ENCODE results near the gene S100A14. TPM values are rescaled to one million over a fixed set of nuclear protein-coding genes. Genes with fewer than 3 reads are reported as not detected.

Gene S100A14
- total and polyA plus RNA-seq, 2 of the 13 experiments (the other 11 are each of a cell fraction or from before 2014, with no cell fraction given): 1.4 to 7.7 TPM

DNA sequence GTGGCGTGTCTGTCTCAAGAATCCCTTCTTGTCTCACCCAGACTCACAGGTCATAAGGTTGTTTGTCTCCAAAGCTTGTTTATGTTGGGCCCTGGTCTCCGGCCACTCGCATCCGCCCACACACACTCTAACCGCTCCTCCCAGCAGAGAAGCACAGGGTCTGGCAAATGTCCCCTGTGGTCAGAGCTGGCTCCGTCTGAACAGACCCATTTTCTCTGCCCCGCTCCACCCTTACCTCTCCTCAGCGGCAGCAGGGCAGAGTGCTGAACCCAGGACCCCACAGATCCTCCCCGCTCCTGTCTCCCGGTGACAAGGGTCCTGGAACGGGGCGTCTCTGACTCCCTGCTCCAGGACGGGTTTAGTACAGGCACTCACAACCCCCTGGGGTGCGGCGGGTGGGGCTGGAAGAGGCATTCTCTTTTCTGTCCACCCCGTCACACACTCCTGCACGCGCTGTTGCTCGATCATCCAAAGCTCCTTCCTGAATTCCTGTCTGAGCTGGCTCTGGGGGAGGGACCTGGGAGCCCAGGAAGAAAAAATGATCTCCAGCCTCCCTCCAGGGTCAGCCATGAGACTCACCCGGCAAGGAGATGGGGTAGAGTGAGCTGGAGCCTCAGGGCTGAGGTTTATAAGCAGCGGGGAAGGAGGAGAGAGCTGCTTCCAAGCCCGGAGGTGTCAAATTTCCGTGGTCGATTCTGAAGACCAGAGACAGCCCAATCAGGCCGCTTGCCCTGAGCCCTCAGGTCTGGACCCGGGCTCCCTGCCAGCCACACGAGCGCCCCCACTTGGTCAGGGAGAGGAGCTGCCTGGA, 11.0 kb upstream of the S100A14 start, which contains the start of gene S100A13 (continued):
- TF ChIP-seq ZNF839 (CRISPR knock-in tag; IDR thresholded peaks at IDR 0.05; ENCODE audit: borderline replicate concordance) (no peak; the same call in 1 of the 2 replicates), ZNF101 (CRISPR knock-in tag; IDR thresholded peaks at IDR 0.05; ENCODE audit: borderline replicate concordance, low read depth) (no peak), RARA (CRISPR knock-in tag; IDR thresholded peaks at IDR 0.05) (no peak), SUZ12 (IDR thresholded peaks at IDR 0.05; ENCODE audit: low read depth, low read length) (no peak), NFYC (CRISPR knock-in tag; IDR thresholded peaks at IDR 0.05) (peak; percentile 29), ZBTB21 (CRISPR knock-in tag; IDR thresholded peaks at IDR 0.05) (no peak), RBFOX2 (IDR thresholded peaks at IDR 0.05; ENCODE audit: low read depth, low read length) (no peak), KDM2A (CRISPR knock-in tag; IDR thresholded peaks at IDR 0.05; ENCODE audit: borderline replicate concordance, low read depth) (peak; percentile 32; the same call in 1 of the 2 replicates), ZFP36 (IDR thresholded peaks at IDR 0.05; ENCODE audit: borderline replicate concordance, low read depth, low read length, partially characterized antibody) (no peak), CREBL2 (CRISPR knock-in tag; IDR thresholded peaks at IDR 0.05; ENCODE audit: borderline replicate concordance) (no peak), POGK (CRISPR knock-in tag; conservative IDR thresholded peaks at IDR 0.05) (0 out of 2 replicates have a peak, but pooled peaks have one; percentile 33), MYC (CRISPR knock-in tag; IDR thresholded peaks at IDR 0.05; ENCODE audit: borderline replicate concordance) (no peak), HBP1 (CRISPR knock-in tag; IDR thresholded peaks at IDR 0.05; ENCODE audit: low read depth) (no peak), ZNF225 (CRISPR knock-in tag; IDR thresholded peaks at IDR 0.05) (no peak), BCL6 (CRISPR knock-in tag; IDR thresholded peaks at IDR 0.05) (no peak), ZNF235 (CRISPR knock-in tag; IDR thresholded peaks at IDR 0.05; ENCODE audit: borderline replicate concordance) (no peak), ATRX (CRISPR knock-in tag; IDR thresholded peaks at IDR 0.05; ENCODE audit: borderline replicate concordance) (no peak), NFE2 (CRISPR knock-in tag; IDR thresholded peaks at IDR 0.05) (no peak), KDM5A (IDR thresholded peaks at IDR 0.05; ENCODE audit: borderline replicate concordance, low read length) (no peak), ZMYM4 (CRISPR knock-in tag; IDR thresholded peaks at IDR 0.05) (peak; percentile 79)
- TF ChIP-seq, protein P1, sequence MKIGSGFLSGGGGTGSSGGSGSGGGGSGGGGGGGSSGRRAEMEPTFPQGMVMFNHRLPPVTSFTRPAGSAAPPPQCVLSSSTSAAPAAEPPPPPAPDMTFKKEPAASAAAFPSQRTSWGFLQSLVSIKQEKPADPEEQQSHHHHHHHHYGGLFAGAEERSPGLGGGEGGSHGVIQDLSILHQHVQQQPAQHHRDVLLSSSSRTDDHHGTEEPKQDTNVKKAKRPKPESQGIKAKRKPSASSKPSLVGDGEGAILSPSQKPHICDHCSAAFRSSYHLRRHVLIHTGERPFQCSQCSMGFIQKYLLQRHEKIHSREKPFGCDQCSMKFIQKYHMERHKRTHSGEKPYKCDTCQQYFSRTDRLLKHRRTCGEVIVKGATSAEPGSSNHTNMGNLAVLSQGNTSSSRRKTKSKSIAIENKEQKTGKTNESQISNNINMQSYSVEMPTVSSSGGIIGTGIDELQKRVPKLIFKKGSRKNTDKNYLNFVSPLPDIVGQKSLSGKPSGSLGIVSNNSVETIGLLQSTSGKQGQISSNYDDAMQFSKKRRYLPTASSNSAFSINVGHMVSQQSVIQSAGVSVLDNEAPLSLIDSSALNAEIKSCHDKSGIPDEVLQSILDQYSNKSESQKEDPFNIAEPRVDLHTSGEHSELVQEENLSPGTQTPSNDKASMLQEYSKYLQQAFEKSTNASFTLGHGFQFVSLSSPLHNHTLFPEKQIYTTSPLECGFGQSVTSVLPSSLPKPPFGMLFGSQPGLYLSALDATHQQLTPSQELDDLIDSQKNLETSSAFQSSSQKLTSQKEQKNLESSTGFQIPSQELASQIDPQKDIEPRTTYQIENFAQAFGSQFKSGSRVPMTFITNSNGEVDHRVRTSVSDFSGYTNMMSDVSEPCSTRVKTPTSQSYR (CRISPR knock-in tag; IDR thresholded peaks at IDR 0.05; ENCODE audit: borderline replicate concordance): no peak
- TF ChIP-seq, protein P2, sequence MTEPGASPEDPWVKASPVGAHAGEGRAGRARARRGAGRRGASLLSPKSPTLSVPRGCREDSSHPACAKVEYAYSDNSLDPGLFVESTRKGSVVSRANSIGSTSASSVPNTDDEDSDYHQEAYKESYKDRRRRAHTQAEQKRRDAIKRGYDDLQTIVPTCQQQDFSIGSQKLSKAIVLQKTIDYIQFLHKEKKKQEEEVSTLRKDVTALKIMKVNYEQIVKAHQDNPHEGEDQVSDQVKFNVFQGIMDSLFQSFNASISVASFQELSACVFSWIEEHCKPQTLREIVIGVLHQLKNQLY (CRISPR knock-in tag; IDR thresholded peaks at IDR 0.05): no peak

Measured in HepG2 (cell line).